Endodermal cell (in vitro differentiated cells): ENCODE measurements around the gene OXSR1. TPM values are rescaled to one million over a fixed set of nuclear protein-coding genes. Genes with fewer than 3 reads are reported as not detected.

ENCODE experiments used
- DNase-seq: peaks from one replicate; pipeline ENCODE4 v3.0.0-alpha.2; 2017
- H3K27ac ChIP-seq: 2 replicates; pipeline ENCODE4 v1.5.1; 2013; ENCODE audit warnings: mild to moderate bottlenecking, low read depth, low read length, moderate library complexity
- H3K27me3 ChIP-seq: 2 replicates; pipeline ENCODE4 v1.6.1; 2013; ENCODE audit warnings: mild to moderate bottlenecking, low read length, moderate library complexity; ENCODE audit not compliant: insufficient read depth, control insufficient read depth, poor library complexity, severe bottlenecking
- H3K36me3 ChIP-seq: 2 replicates; pipeline ENCODE4 v1.7.0; 2013; ENCODE audit warnings: mild to moderate bottlenecking, low read length, moderate library complexity; ENCODE audit not compliant: control insufficient read depth, insufficient read depth
- H3K4me1 ChIP-seq: one replicate; pipeline ENCODE4 v1.7.0; 2013; ENCODE audit warnings: low read length; ENCODE audit not compliant: control insufficient read depth, insufficient read depth
- H3K4me3 ChIP-seq: 2 replicates; pipeline ENCODE4 v1.5.1; 2013; ENCODE audit warnings: mild to moderate bottlenecking, low read length, moderate library complexity
- H3K9ac ChIP-seq: 2 replicates; pipeline ENCODE4 v1.6.1; 2013; ENCODE audit warnings: mild to moderate bottlenecking, low read length, moderate library complexity; ENCODE audit not compliant: poor library complexity, severe bottlenecking; ENCODE audit errors: extremely low read depth
- H3K9me3 ChIP-seq: 2 replicates; pipeline ENCODE4 v1.6.1; 2013; ENCODE audit warnings: mild to moderate bottlenecking, low read length, moderate library complexity; ENCODE audit not compliant: control insufficient read depth
- H3K27ac Mint-ChIP-seq: 2 replicates; pipeline ENCODE4 v1.8.0; 2020; ENCODE audit warnings: mixed read lengths
- H3K27me3 Mint-ChIP-seq: 2 replicates; pipeline ENCODE4 v1.8.0; 2021; ENCODE audit warnings: mild to moderate bottlenecking, mixed read lengths; ENCODE audit not compliant: insufficient read depth
- H3K36me3 Mint-ChIP-seq: 2 replicates; pipeline ENCODE4 v1.8.0; 2020; ENCODE audit warnings: low read depth, mixed read lengths
- H3K4me1 Mint-ChIP-seq: 2 replicates; pipeline ENCODE4 v1.8.0; 2020; ENCODE audit warnings: mixed read lengths
- H3K4me3 Mint-ChIP-seq: 2 replicates; pipeline ENCODE4 v1.8.0; 2020; ENCODE audit warnings: mild to moderate bottlenecking, moderate library complexity, mixed read lengths
- H3K9me3 Mint-ChIP-seq: 2 replicates; pipeline ENCODE4 v1.8.0; 2020; ENCODE audit warnings: mild to moderate bottlenecking, mixed read lengths
- CTCF ChIP-seq: fragments of 200-600 bp; sonication (generic); conservative IDR thresholded peaks from 2 replicates; pipeline ENCODE4 v1.5.0; 2021; ENCODE audit warnings: antibody characterized with exemption, mild to moderate bottlenecking
- WGBS, 2 experiments: methylation state at CpG; one replicate each; pipeline versions ENCODE4 v1.1.5 to v1.1.7; 2013; ENCODE audit warnings: missing lambda C conversion rate in 2 of 2, mixed read lengths in 1 of 2; ENCODE audit not compliant: insufficient coverage in 1 of 2, insufficient read length in 1 of 2; 5-methylcytosine and 5-hydroxymethylcytosine counted together
- total RNA-seq, 2 donors: library from RNA; stranded (reverse); fragmentation: NEBNext Ultra II Directional in 1 of 2; extraction: Animal tissue kit (Norgen Biotek cat#: 25700) in 1 of 2; gene quantifications; 2 replicates in 1 of 2; 3 replicates in 1 of 2; pipeline ENCODE4 v1.2.1, GENCODE V29; 2021

The OXSR1 gene
- total RNA-seq, 2 donors from 2014 or later = 41.9 to 55.5 TPM

GRCh38 chr3:38122712-38123290, 42.5 kb upstream of the OXSR1 start:
- no peaks in the 10 kb centered on the region for H3K9me3 ChIP-seq
- no peaks in the 10 kb centered on the region for H3K27me3 Mint-ChIP-seq

DNA sequence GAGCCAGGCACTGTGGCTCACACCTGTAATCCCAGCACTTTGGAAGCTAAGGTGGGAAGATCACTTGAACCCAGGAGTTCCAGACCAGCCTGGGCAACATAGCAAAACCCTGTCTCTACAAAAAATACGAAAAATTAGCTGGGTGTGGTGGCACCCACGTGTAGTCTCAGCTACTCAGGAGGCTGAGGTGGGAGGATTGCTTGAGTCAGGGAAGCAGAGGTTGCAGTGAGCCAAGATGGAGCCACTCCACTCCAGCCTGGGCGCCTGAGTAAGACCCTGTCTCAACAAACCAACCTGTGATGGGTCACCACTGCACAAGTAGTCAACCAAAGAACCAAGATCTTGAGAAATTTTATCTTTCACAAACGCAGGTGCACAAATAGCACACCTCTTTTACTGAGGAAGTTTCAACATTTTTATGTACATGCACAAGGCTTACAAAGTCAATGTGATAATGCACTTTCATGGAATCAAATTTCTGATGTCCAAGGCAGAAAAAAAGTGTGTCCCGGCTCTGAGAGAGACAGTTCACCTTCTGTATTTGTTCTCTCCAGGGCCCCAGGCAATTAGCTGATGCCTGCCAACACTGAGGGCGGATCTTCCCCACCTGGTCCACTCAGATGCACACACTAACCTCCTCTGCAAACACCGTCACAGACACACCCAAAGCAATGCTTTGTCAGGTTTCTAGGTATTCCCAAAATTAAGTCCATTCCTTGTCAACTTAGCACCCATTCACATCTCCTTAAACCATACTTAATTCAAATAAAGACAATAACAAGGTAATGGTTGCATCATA, 40.8 kb upstream of the OXSR1 start:
- Mint-ChIP-seq H3K4me1 (no peaks in the 10 kb centered on the region), H3K4me3 (no peak overlapping the region), H3K27ac (no peak overlapping the region), H3K27me3 (no peaks in the 10 kb centered on the region), H3K36me3 (peaks cover 76% of the 10 kb centered on the region), H3K9me3 (no peaks in the 10 kb centered on the region)
- H3K4me1 ChIP-seq = no peaks in the 10 kb centered on the region
- TF ChIP-seq CTCF = no peak
- 91 to 94% methylated on average over 6 to 7 of the region's 7 CpGs for WGBS, 2 experiments
- DNase-seq = peak; percentile 13
- no peak overlapping the region for H3K4me3 ChIP-seq
- no peak overlapping the region for H3K27ac ChIP-seq
- H3K36me3 ChIP-seq = peaks cover 74% of the 10 kb centered on the region
- no peaks in the 10 kb centered on the region for H3K9me3 ChIP-seq
- H3K27me3 ChIP-seq = no peaks in the 10 kb centered on the region
- H3K9ac ChIP-seq = no peak overlapping the region

More at GRCh38 chr3:38122712-38123290, 42.5 kb upstream of the OXSR1 start:
- peaks cover 63% of the 10 kb centered on the region for H3K36me3 ChIP-seq
- H3K27ac ChIP-seq = no peak overlapping the region
- H3K9me3 Mint-ChIP-seq = no peaks in the 10 kb centered on the region
- H3K36me3 Mint-ChIP-seq = peaks cover 72% of the 10 kb centered on the region
- no peak overlapping the region for H3K27ac Mint-ChIP-seq
- peak; percentile 13 for DNase-seq
- H3K27me3 ChIP-seq = no peaks in the 10 kb centered on the region
- TF ChIP-seq CTCF = no peak
- H3K9ac ChIP-seq = no peak overlapping the region
- WGBS, 2 experiments = 94 to 96% methylated on average over 9 of the region's 9 CpGs
- H3K4me3 Mint-ChIP-seq = no peak overlapping the region
- H3K4me3 ChIP-seq = no peak overlapping the region
- H3K4me1 ChIP-seq = no peaks in the 10 kb centered on the region
- H3K4me1 Mint-ChIP-seq = no peaks in the 10 kb centered on the region

DNA sequence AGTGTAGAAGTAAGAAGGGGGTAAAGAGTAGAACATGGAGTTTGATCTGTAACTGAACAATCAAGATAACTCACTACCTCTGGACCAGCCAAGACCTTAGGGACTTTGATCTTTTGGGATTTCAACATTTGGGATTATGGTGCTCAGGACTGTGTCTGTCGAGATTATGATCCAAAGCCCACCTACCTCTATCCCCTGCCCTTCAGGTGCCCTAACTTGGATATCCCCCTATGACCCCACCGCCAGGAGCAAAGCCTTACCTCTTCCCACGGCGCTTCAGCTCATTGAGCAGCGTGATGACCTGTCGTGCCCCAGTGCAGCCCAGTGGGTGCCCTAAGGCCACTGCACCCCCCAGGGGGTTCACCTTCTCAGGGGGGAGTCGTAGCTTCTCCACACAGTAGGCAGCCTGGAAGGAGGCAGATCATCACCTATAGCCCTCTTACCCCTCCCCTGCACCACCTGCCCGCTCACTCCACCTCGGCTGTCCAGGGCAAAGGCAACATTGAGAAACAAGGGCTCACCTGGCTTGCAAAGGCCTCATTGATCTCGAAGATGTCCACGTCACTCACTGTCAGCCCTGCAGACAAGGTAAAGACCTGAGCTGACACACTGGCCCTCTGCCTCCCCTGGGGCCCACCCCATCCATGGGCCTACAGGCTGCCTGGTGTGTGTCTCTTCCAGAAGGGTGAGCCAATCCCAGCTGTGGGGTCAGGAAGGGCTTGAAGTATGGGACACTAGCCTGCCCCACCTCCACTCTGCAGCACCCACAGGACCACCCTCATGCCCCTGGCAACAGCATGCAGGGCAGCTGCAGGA, 39.8 kb upstream of the OXSR1 start:
- Mint-ChIP-seq H3K4me1 (no peaks in the 10 kb centered on the region), H3K27me3 (no peaks in the 10 kb centered on the region), H3K36me3 (peaks cover 79% of the 10 kb centered on the region), H3K4me3 (no peak overlapping the region), H3K27ac (no peak overlapping the region), H3K9me3 (no peaks in the 10 kb centered on the region)
- peak; percentile 16 for DNase-seq
- TF ChIP-seq CTCF = no peak
- Histone ChIP-seq H3K27ac (no peak overlapping the region), H3K36me3 (peaks cover 80% of the 10 kb centered on the region), H3K9me3 (no peaks in the 10 kb centered on the region), H3K4me3 (no peak overlapping the region), H3K27me3 (no peaks in the 10 kb centered on the region), H3K9ac (no peak overlapping the region), H3K4me1 (no peaks in the 10 kb centered on the region)
- WGBS, 2 experiments = 94 to 95% methylated on average over 9 to 11 of the region's 11 CpGs
